ENCODE data around the gene GAGE1.
"Not testable (repeated sequence)": the region's sequence is repeated elsewhere in the genome, so short reads cannot be mapped to it uniquely, and the experiment has no call there.

DNA sequence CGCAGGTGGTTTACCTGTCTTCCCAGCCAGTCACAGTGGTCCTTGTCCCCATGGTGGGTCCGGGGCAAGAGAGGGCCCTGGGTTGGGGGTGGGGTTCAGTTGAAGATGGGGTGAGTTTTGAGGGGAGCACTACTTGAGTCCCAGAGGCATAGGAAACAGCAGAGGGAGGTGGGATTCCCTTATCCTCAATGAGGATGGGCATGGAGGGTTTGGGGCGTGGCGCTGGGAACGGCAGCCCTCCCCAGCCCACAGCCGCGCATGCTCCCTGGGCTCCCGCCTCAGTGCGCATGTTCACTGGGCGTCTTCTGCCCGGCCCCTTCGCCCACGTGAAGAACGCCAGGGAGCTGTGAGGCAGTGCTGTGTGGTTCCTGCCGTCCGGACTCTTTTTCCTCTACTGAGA is 47.8 kb upstream of the GAGE1 start, which contains the start of gene GAGE12E:
- not testable (repeated sequence) for TF ChIP-seq POLR2A (IDR thresholded peaks at IDR 0.05; ENCODE audit: low read length); GATA1 (IDR thresholded peaks at IDR 0.05; ENCODE audit: low read depth, low read length)
